SK-N-SH (cell line): ENCODE data around the gene PTGDS.

Experiments used
- EP300 ChIP-seq, 2 experiments: IDR thresholded peaks; 2 replicates each; pipeline versions ENCODE4 v1.4.0 to v1.6.1; 2012; ENCODE audit warnings: borderline replicate concordance in 1 of 2, low read depth in 1 of 2, low read length in 1 of 2
- EZH2phosphoT487 ChIP-seq: fragments of 200-600 bp; sonication (generic); IDR thresholded peaks from 2 replicates; pipeline ENCODE4 v1.6.1; 2017; ENCODE audit warnings: low read depth, mixed run types, mild to moderate bottlenecking, antibody characterized with exemption, moderate library complexity, borderline replicate concordance
- NFIC ChIP-seq: IDR thresholded peaks from 2 replicates; pipeline ENCODE4 v1.4.0; 2012; ENCODE audit warnings: borderline replicate concordance
- RAD21 ChIP-seq: IDR thresholded peaks from 2 replicates; pipeline ENCODE4 v1.6.1; 2012; ENCODE audit warnings: mild to moderate bottlenecking, low read length
- REST ChIP-seq: IDR thresholded peaks from 2 replicates; pipeline ENCODE4 v1.6.1; 2012; ENCODE audit warnings: mild to moderate bottlenecking, low read depth, low read length, moderate library complexity
- RFX5 ChIP-seq: IDR thresholded peaks from 2 replicates; pipeline ENCODE4 v1.6.1; 2012; ENCODE audit warnings: mild to moderate bottlenecking, improper control_type of control experiment, low read length
- RXRA ChIP-seq: IDR thresholded peaks from 2 replicates; pipeline ENCODE4 v1.4.0; 2012; ENCODE audit warnings: low read depth, mild to moderate bottlenecking, borderline replicate concordance
- SIN3A ChIP-seq: IDR thresholded peaks from 2 replicates; pipeline ENCODE4 v1.6.1; 2012; ENCODE audit warnings: low read depth, mild to moderate bottlenecking, low read length, moderate library complexity, borderline replicate concordance
- TCF12 ChIP-seq: IDR thresholded peaks from 2 replicates; pipeline ENCODE4 v1.4.0; 2012
- USF2 ChIP-seq: fragments of 150-350 bp; IDR thresholded peaks from 2 replicates; pipeline ENCODE4 v1.6.1; 2017; ENCODE audit warnings: antibody characterized with exemption, low read length, low read depth, borderline replicate concordance
- YY1 ChIP-seq: IDR thresholded peaks from 2 replicates; pipeline ENCODE4 v1.4.0; 2012; ENCODE audit warnings: low read depth, mild to moderate bottlenecking
- TF ChIP-seq, protein P1 (sequence below): fragments of 200-600 bp; sonication (generic); IDR thresholded peaks from 2 replicates; pipeline ENCODE4 v1.6.1; 2017; ENCODE audit warnings: antibody characterized with exemption, mild to moderate bottlenecking, moderate library complexity
- TF ChIP-seq, protein P2 (sequence below): IDR thresholded peaks from 2 replicates; pipeline ENCODE4 v1.4.0; 2012; ENCODE audit warnings: low read depth, borderline replicate concordance

- TF ChIP-seq, protein P1, sequence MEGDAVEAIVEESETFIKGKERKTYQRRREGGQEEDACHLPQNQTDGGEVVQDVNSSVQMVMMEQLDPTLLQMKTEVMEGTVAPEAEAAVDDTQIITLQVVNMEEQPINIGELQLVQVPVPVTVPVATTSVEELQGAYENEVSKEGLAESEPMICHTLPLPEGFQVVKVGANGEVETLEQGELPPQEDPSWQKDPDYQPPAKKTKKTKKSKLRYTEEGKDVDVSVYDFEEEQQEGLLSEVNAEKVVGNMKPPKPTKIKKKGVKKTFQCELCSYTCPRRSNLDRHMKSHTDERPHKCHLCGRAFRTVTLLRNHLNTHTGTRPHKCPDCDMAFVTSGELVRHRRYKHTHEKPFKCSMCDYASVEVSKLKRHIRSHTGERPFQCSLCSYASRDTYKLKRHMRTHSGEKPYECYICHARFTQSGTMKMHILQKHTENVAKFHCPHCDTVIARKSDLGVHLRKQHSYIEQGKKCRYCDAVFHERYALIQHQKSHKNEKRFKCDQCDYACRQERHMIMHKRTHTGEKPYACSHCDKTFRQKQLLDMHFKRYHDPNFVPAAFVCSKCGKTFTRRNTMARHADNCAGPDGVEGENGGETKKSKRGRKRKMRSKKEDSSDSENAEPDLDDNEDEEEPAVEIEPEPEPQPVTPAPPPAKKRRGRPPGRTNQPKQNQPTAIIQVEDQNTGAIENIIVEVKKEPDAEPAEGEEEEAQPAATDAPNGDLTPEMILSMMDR: no peak
- TF ChIP-seq RAD21: no peak
- TF ChIP-seq, protein P2, sequence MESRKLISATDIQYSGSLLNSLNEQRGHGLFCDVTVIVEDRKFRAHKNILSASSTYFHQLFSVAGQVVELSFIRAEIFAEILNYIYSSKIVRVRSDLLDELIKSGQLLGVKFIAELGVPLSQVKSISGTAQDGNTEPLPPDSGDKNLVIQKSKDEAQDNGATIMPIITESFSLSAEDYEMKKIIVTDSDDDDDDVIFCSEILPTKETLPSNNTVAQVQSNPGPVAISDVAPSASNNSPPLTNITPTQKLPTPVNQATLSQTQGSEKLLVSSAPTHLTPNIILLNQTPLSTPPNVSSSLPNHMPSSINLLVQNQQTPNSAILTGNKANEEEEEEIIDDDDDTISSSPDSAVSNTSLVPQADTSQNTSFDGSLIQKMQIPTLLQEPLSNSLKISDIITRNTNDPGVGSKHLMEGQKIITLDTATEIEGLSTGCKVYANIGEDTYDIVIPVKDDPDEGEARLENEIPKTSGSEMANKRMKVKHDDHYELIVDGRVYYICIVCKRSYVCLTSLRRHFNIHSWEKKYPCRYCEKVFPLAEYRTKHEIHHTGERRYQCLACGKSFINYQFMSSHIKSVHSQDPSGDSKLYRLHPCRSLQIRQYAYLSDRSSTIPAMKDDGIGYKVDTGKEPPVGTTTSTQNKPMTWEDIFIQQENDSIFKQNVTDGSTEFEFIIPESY: no peak
- no peak for TF ChIP-seq REST
- no peak for TF ChIP-seq EZH2phosphoT487
- TF ChIP-seq TCF12: no peak
- no peak for TF ChIP-seq SIN3A
- TF ChIP-seq YY1: no peak
- no peak for TF ChIP-seq NFIC
- no peak for TF ChIP-seq USF2
- TF ChIP-seq RFX5: no peak
- no peak for TF ChIP-seq RXRA
- no peak for TF ChIP-seq EP300 (IDR thresholded peaks at IDR 0.05; ENCODE audit: borderline replicate concordance in 1 of 2, low read depth in 1 of 2, low read length in 1 of 2)
Measured at GRCh38 chr9:136958898-136959850, 18.1 kb upstream of the PTGDS start.
